DND-41 (cell line): ENCODE results near the gene ZC3H4.

Source experiments
- ATAC-seq: fragments of 200-7000 bp; cut with Tn5 transposase; 3 replicates; pipeline ENCODE4 v1.9.1; 2021; ENCODE audit warnings: low read depth; ENCODE audit not compliant: insufficient read depth
- DNase-seq: peaks from one replicate; pipeline ENCODE4 v3.0.0-alpha.2; 2020
- H2AFZ ChIP-seq: 2 replicates; pipeline ENCODE4 v1.6.0; 2012; ENCODE audit warnings: low read depth, low read length
- H3K27ac ChIP-seq: 2 replicates; pipeline ENCODE4 v1.5.1; 2012; ENCODE audit warnings: low read length, inconsistent platforms
- H3K27me3 ChIP-seq: fragments of 200-600 bp; sonication (generic); 2 replicates; pipeline ENCODE4 v1.6.0; 2012; ENCODE audit warnings: low read length, mild to moderate bottlenecking, inconsistent platforms; ENCODE audit not compliant: insufficient read depth, poor library complexity
- H3K36me3 ChIP-seq: 2 replicates; pipeline ENCODE4 v1.5.1; 2012; ENCODE audit warnings: low read length, inconsistent platforms; ENCODE audit not compliant: insufficient read depth
- H3K4me1 ChIP-seq: 2 replicates; pipeline ENCODE4 v1.5.1; 2012; ENCODE audit warnings: mild to moderate bottlenecking, low read length; ENCODE audit not compliant: insufficient read depth
- H3K4me2 ChIP-seq: 2 replicates; pipeline ENCODE4 v1.6.0; 2012; ENCODE audit warnings: mild to moderate bottlenecking, moderate library complexity, low read length, inconsistent platforms; ENCODE audit not compliant: insufficient read depth
- H3K4me3 ChIP-seq, 2 experiments: fragments of 200-600 bp in 1 of 2; shearing (Covaris generic) in 1 of 2; 2 replicates each; pipeline ENCODE4 v1.5.1; 2012 to 2016; ENCODE audit warnings: inconsistent platforms in 2 of 2, low read length in 2 of 2, mild to moderate bottlenecking in 2 of 2, low read depth in 1 of 2, moderate library complexity in 1 of 2
- H3K79me2 ChIP-seq: 2 replicates; pipeline ENCODE4 v1.6.0; 2012; ENCODE audit warnings: low read length, inconsistent platforms; ENCODE audit not compliant: insufficient read depth
- H3K9ac ChIP-seq: 2 replicates; pipeline ENCODE4 v1.6.0; 2012; ENCODE audit warnings: low read depth, mild to moderate bottlenecking, inconsistent platforms, low read length, moderate library complexity
- H3K9me3 ChIP-seq: 2 replicates; pipeline ENCODE4 v1.5.1; 2012; ENCODE audit warnings: low read length, moderate library complexity, mild to moderate bottlenecking, inconsistent platforms; ENCODE audit not compliant: insufficient read depth, severe bottlenecking
- H4K20me1 ChIP-seq: 2 replicates; pipeline ENCODE4 v1.6.0; 2012; ENCODE audit warnings: low read length; ENCODE audit not compliant: insufficient read depth
- CTCF ChIP-seq: IDR thresholded peaks from 2 replicates; pipeline ENCODE4 v1.5.1; 2012; ENCODE audit warnings: borderline replicate concordance, low read length, moderate library complexity, mild to moderate bottlenecking; ENCODE audit not compliant: poor library complexity, severe bottlenecking; ENCODE audit errors: extremely low read depth
- EZH2 ChIP-seq: IDR thresholded peaks from 3 replicates; pipeline ENCODE4 v1.6.1; 2012; ENCODE audit warnings: borderline replicate concordance, low read depth, mild to moderate bottlenecking, moderate library complexity, low read length, inconsistent platforms; ENCODE audit not compliant: severe bottlenecking

Gene ZC3H4

DNA sequence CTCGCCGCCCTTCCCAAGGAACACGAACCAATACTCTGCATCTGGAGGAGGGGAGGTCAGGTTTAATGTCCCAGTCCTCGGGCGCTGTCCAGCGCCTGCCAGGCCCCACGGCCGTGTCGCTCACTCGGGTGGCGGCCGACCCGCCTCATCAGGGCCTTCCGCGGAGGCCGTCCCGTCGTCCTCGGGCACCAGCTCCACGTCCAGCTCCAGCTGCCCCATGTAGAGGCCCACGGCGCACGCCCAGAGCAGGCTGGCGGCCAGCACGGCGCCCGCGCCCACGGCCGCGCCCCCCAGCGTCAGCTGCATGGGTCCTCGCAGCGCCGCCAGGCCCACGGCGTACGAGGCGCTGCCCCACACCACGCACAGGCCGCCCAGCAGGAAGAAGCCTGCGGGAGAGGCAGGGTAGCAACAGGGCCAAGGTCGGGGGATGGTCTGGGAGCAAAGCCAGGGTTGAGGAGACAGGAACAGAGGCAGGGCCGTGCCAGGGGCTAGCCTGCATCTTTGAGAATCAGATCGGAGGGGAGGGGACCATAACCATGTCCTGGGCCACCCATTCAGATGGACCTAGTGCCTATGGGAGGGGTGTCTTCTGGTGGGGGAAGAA is 67.6 kb downstream of the ZC3H4 start:
- no peak for TF ChIP-seq CTCF
- TF ChIP-seq EZH2, result no peak
- no peak for ATAC-seq
- no peak overlapping the region for H3K4me3 ChIP-seq
- H3K9me3 ChIP-seq, result no peaks in the 10 kb centered on the region
- H4K20me1 ChIP-seq, result peaks cover 3% of the 10 kb centered on the region; the same call in 1 of the 2 replicates
- H2AFZ ChIP-seq, result no peak overlapping the region
- H3K4me1 ChIP-seq, result peaks cover 24% of the 10 kb centered on the region
- peaks cover 20% of the 10 kb centered on the region for H3K36me3 ChIP-seq
- no peaks in the 10 kb centered on the region for H3K27me3 ChIP-seq
- no peak overlapping the region for H3K27ac ChIP-seq
- DNase-seq, result no peak
- no peak overlapping the region for H3K9ac ChIP-seq
- H3K4me2 ChIP-seq, result 0 out of 2 replicates have a peak overlapping the region, but pooled peaks have one; percentile 81
- H3K79me2 ChIP-seq, result peaks cover 33% of the 10 kb centered on the region

DNA sequence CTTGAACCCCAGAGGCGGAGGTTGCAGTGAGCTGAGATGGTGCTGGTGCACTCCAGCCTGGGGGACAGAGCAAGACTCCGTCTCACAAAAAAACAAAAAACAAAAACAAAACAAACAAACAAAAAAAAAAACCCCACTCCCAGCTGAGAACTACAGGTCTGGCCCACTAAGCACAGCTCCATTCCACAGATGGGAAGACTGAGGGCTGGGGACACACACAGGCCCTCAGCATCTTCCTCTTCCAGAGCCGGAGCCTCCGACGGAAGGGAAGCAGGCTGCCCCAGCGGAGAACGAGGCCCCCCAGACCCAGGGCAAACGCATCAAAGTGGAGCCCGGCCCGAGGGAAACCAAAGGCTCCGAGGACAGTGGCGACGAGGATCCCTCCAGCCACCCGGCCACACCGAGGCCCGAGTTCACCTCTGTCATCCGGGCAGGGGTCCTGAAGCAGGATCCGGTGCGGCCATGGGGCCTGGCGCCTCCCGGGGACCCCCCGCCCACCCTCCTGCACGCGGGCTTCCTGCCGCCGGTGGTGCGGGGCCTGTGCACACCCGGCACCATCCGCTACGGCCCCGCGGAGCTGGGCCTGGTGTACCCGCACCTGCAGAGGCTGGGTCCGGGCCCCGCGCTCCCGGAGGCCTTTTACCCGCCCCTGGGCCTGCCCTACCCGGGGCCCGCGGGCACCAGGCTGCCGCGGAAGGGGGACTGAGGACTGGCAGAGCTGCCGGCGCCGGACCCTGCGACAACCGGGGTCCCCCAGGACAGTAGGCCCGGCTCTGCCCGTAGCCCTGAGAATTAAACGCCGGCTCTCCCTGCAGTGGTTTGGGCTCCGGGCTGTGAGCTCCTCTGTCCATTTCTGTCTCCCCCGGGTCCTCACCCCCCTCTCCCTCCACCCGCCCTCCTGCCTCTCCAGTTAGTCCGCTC is 68.4 kb downstream of the ZC3H4 start:
- Histone ChIP-seq H3K4me1 (peaks cover 24% of the 10 kb centered on the region), H4K20me1 (peaks cover 3% of the 10 kb centered on the region; the same call in 1 of the 2 replicates), H3K4me3 (no peak overlapping the region), H3K27ac (no peak overlapping the region), H2AFZ (no peak overlapping the region), H3K36me3 (peaks cover 20% of the 10 kb centered on the region), H3K4me2 (no peak overlapping the region), H3K9ac (no peak overlapping the region), H3K9me3 (no peaks in the 10 kb centered on the region), H3K27me3 (no peaks in the 10 kb centered on the region), H3K79me2 (peaks cover 33% of the 10 kb centered on the region)
- ATAC-seq (no peak), DNase-seq (no peak)
- TF ChIP-seq CTCF (no peak), EZH2 (no peak)

- H4K20me1 ChIP-seq, result no peaks in the 10 kb centered on the region
- TF ChIP-seq CTCF (no peak), EZH2 (no peak)
- no peak overlapping the region for H3K4me3 ChIP-seq
- ATAC-seq (no peak), DNase-seq (no peak)
- no peaks in the 10 kb centered on the region for H3K9me3 ChIP-seq
- H3K9ac ChIP-seq, result no peak overlapping the region
- H3K27ac ChIP-seq, result no peak overlapping the region
- H3K36me3 ChIP-seq, result peaks cover 15% of the 10 kb centered on the region
- no peak overlapping the region for H3K4me2 ChIP-seq
- H3K4me1 ChIP-seq, result peaks cover 9% of the 10 kb centered on the region
- peaks cover 8% of the 10 kb centered on the region for H3K79me2 ChIP-seq
- H2AFZ ChIP-seq, result no peak overlapping the region
- H3K27me3 ChIP-seq, result no peaks in the 10 kb centered on the region
Measured at GRCh38 chr19:47040869-47041268, 72.7 kb downstream of the ZC3H4 start.
